ENCODE measurements around the gene ATP8B1. TPM values are rescaled to one million over a fixed set of nuclear protein-coding genes. Genes with fewer than 3 reads are reported as not detected.

Gene ATP8B1
- total RNA-seq, 1 experiment from 2014 or later, result 62.3 TPM

GRCh38 chr18:57630754-57631595 is 172.1 kb downstream of the ATP8B1 start:
- H3K4me1 Mint-ChIP-seq (ENCODE audit: low read depth, unreplicated experiment), result peaks cover 44% of the 10 kb centered on the region

GRCh38 chr18:57630002-57630753 is 172.9 kb downstream of the ATP8B1 start:
- Mint-ChIP-seq H3K27ac (ENCODE audit: unreplicated experiment) (peak overlapping the region; percentile 73), H3K4me3 (ENCODE audit: low read depth, unreplicated experiment) (peak overlapping the region; percentile 80), H3K27me3 (ENCODE audit: unreplicated experiment) (no peaks in the 10 kb centered on the region), H3K4me1 (ENCODE audit: low read depth, unreplicated experiment) (peaks cover 38% of the 10 kb centered on the region), H3K36me3 (ENCODE audit: insufficient read depth, unreplicated experiment) (peaks cover 20% of the 10 kb centered on the region), H3K9me3 (ENCODE audit: low read depth, unreplicated experiment) (no peaks in the 10 kb centered on the region)
- DNase-seq, result peak; percentile 95
- CTCF ChIA-PET, result interaction anchor here (0.6 to 1.1 kb wide), 2 partner anchors 8 to 153 kb away, joined by 3 read pairs; no protein-coding TSS in a partner anchor
- BruUV-seq (replicated peaks), result TSS peak; percentile 90
- TF ChIP-seq CTCF (IDR thresholded peaks at IDR 0.05; ENCODE audit: unreplicated experiment), result peak; percentile 79
- intact Hi-C loops (cut with micrococcal nuclease; ENCODE audit: unreplicated experiment), result loop anchor here (10.0 kb wide), 2 partner anchors 155 to 415 kb away; partner anchors contain the start of gene NEDD4L

More at GRCh38 chr18:57630754-57631595, 172.1 kb downstream of the ATP8B1 start:
- Mint-ChIP-seq H3K27me3 (ENCODE audit: unreplicated experiment) (no peaks in the 10 kb centered on the region), H3K36me3 (ENCODE audit: insufficient read depth, unreplicated experiment) (peaks cover 18% of the 10 kb centered on the region), H3K27ac (ENCODE audit: unreplicated experiment) (peak overlapping the region; percentile 73), H3K9me3 (ENCODE audit: low read depth, unreplicated experiment) (no peaks in the 10 kb centered on the region), H3K4me3 (ENCODE audit: low read depth, unreplicated experiment) (peak overlapping the region; percentile 80)
- BruUV-seq (replicated peaks), result no TSS peak
- no peak for DNase-seq
- no peak for TF ChIP-seq CTCF (IDR thresholded peaks at IDR 0.05; ENCODE audit: unreplicated experiment)
- CTCF ChIA-PET, result interaction anchor here (0.5 to 0.6 kb wide), 2 partner anchors 152 to 545 kb away, joined by 3 to 4 read pairs; no protein-coding TSS in a partner anchor
- intact Hi-C loops (cut with micrococcal nuclease; ENCODE audit: unreplicated experiment), result loop anchor here (10.0 kb wide), 2 partner anchors 154 to 414 kb away; partner anchors contain the start of gene NEDD4L

- peaks cover 36% of the 10 kb centered on the region for H3K4me1 Mint-ChIP-seq (ENCODE audit: low read depth, unreplicated experiment)
- intact Hi-C loops (cut with micrococcal nuclease; ENCODE audit: unreplicated experiment), result no loop called here
- no peaks in the 10 kb centered on the region for H3K27me3 Mint-ChIP-seq (ENCODE audit: unreplicated experiment)
- BruUV-seq (replicated peaks), result no TSS peak
- H3K36me3 Mint-ChIP-seq (ENCODE audit: insufficient read depth, unreplicated experiment), result peaks cover 20% of the 10 kb centered on the region
- no peaks in the 10 kb centered on the region for H3K9me3 Mint-ChIP-seq (ENCODE audit: low read depth, unreplicated experiment)
- no peak for TF ChIP-seq CTCF (IDR thresholded peaks at IDR 0.05; ENCODE audit: unreplicated experiment)
- peak overlapping the region; percentile 73 for H3K27ac Mint-ChIP-seq (ENCODE audit: unreplicated experiment)
- CTCF ChIA-PET, result interaction anchor here (1.1 kb wide), 1 partner anchor 7 kb away, joined by 3 read pairs; no protein-coding TSS in a partner anchor
- peak overlapping the region; percentile 80 for H3K4me3 Mint-ChIP-seq (ENCODE audit: low read depth, unreplicated experiment)
- DNase-seq, result no peak
Observed at GRCh38 chr18:57629422-57629821, 173.7 kb downstream of the ATP8B1 start.

GRCh38 chr18:57627488-57627887 is 175.6 kb downstream of the ATP8B1 start:
- CTCF ChIA-PET, result interaction anchor here (0.5 to 0.7 kb wide), 2 partner anchors 106 to 142 kb away, joined by 6 read pairs; no protein-coding TSS in a partner anchor
- no peak for DNase-seq
- no peaks in the 10 kb centered on the region for H3K27me3 Mint-ChIP-seq (ENCODE audit: unreplicated experiment)

More at GRCh38 chr18:57627488-57627887, 175.6 kb downstream of the ATP8B1 start:
- H3K9me3 Mint-ChIP-seq (ENCODE audit: low read depth, unreplicated experiment), result no peaks in the 10 kb centered on the region
- intact Hi-C loops (cut with micrococcal nuclease; ENCODE audit: unreplicated experiment), result no loop called here
- H3K27ac Mint-ChIP-seq (ENCODE audit: unreplicated experiment), result peak overlapping the region; percentile 6
- BruUV-seq (replicated peaks), result no TSS peak
- no peak for TF ChIP-seq CTCF (IDR thresholded peaks at IDR 0.05; ENCODE audit: unreplicated experiment)
- peaks cover 20% of the 10 kb centered on the region for H3K36me3 Mint-ChIP-seq (ENCODE audit: insufficient read depth, unreplicated experiment)
- peaks cover 36% of the 10 kb centered on the region for H3K4me1 Mint-ChIP-seq (ENCODE audit: low read depth, unreplicated experiment)
- H3K4me3 Mint-ChIP-seq (ENCODE audit: low read depth, unreplicated experiment), result no peak overlapping the region
